ENCODE data around the gene SMPD3.
A peak's percentile ranks its signal among the peaks of the same experiment; 100 is the strongest.

SMPD3 gene

DNA sequence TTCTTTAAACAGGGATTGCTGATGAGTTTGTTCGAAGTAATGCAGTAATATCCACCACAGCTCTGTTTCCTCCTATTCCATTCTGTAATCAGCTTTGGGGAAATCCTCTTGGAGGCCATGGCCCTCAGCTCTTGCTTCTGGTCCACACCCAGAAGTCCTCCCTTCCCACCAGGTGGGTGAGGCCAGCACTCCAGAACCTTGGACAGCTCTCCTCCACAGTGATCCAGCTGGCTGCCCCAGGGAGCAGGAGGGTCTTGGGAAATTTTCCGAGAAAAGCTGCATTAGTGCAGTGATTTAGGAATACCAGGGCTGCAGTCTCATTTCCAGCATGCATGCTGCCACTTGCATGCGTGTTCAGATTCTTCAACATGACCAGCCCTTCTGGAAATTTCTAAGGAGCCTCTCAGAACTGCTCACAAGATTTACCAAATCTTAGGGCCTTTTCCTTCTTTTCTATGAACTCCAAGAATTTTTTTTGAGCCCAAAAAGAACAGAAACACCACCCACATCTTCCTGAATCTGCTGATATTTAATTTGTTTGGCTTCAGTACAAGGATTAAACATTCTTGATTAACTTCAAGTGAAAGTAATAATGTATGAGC, 4.2 kb downstream of the SMPD3 start:
- DNase-seq (ENCODE audit: extremely low read depth, insufficient read length) = no peak
- H3K27me3 ChIP-seq (replicated peaks; ENCODE audit: control insufficient read depth, insufficient read depth, low read length) = no peaks in the 10 kb centered on the region; the same call in 1 of the 2 replicates
- no peaks in the 10 kb centered on the region for H3K36me3 ChIP-seq (ENCODE audit: control insufficient read depth, insufficient read depth, low read length)
- TF ChIP-seq, protein P1, sequence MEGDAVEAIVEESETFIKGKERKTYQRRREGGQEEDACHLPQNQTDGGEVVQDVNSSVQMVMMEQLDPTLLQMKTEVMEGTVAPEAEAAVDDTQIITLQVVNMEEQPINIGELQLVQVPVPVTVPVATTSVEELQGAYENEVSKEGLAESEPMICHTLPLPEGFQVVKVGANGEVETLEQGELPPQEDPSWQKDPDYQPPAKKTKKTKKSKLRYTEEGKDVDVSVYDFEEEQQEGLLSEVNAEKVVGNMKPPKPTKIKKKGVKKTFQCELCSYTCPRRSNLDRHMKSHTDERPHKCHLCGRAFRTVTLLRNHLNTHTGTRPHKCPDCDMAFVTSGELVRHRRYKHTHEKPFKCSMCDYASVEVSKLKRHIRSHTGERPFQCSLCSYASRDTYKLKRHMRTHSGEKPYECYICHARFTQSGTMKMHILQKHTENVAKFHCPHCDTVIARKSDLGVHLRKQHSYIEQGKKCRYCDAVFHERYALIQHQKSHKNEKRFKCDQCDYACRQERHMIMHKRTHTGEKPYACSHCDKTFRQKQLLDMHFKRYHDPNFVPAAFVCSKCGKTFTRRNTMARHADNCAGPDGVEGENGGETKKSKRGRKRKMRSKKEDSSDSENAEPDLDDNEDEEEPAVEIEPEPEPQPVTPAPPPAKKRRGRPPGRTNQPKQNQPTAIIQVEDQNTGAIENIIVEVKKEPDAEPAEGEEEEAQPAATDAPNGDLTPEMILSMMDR (IDR thresholded peaks at IDR 0.05; ENCODE audit: insufficient read depth, low read length, poor library complexity, severe bottlenecking) = no peak
- H3K4me3 ChIP-seq (replicated peaks; ENCODE audit: low read depth, low read length) = no peak overlapping the region

DNA sequence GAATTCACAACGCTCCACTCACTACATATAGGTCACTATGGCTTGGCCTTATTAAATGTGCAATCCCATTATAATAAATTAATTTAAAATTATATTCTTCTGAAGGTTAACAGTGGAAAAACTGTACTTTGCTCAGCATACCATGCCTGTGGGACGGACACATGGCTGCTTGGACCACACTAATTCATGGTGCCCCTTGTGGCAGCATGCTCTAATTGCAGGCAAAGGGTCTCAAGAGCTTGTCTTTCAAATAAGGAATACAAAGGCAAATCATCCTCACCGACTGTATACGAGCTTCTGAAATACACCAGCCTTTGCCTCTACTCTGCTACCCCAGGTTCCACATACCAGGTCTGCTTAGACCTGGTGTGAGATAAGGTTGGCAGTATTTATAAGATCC, 11.7 kb downstream of the SMPD3 start:
- TF ChIP-seq, protein P1 (IDR thresholded peaks at IDR 0.05; ENCODE audit: insufficient read depth, low read length, poor library complexity, severe bottlenecking) = peak; percentile 38
- H3K27me3 ChIP-seq (replicated peaks; ENCODE audit: control insufficient read depth, insufficient read depth, low read length) = no peaks in the 10 kb centered on the region; the same call in 1 of the 2 replicates
- no peak overlapping the region for H3K4me3 ChIP-seq (replicated peaks; ENCODE audit: low read depth, low read length)
- H3K36me3 ChIP-seq (ENCODE audit: control insufficient read depth, insufficient read depth, low read length) = no peaks in the 10 kb centered on the region
- DNase-seq (ENCODE audit: extremely low read depth, insufficient read length) = no peak

DNA sequence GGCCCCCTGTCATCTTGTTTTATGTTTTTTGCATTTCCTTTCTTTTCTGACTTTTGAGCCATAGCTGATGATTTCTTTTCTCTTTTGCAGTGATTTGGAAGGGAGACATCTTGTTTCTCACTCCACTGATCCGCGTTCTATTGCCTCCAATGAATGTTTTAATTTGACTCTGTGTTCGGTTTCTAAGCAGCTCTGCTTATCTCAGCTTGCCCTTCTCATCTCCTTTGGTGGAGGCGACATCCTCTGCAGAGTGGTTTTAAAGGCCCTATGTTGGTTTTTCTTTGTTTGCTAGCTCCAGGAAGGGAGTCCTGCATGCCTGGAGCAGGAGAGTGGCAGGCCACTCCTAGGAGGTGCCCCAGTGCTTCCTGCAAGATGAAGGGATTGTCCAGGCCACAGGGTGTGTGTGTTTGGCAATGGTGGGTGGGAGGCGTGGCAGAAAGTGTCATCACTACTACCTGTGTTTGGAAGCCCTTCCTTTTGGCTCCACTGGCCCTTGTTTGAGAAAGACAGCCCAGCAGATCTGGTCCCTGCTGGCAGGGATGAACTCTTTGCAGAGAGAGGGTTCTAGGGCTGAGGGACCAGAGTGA, 13.6 kb downstream of the SMPD3 start:
- Histone ChIP-seq H3K36me3 (ENCODE audit: control insufficient read depth, insufficient read depth, low read length) (no peaks in the 10 kb centered on the region), H3K27me3 (replicated peaks; ENCODE audit: control insufficient read depth, insufficient read depth, low read length) (no peaks in the 10 kb centered on the region), H3K4me3 (replicated peaks; ENCODE audit: low read depth, low read length) (no peak overlapping the region)
- no peak for DNase-seq (ENCODE audit: extremely low read depth, insufficient read length)
- TF ChIP-seq, protein P1 (IDR thresholded peaks at IDR 0.05; ENCODE audit: insufficient read depth, low read length, poor library complexity, severe bottlenecking) = no peak

DNA sequence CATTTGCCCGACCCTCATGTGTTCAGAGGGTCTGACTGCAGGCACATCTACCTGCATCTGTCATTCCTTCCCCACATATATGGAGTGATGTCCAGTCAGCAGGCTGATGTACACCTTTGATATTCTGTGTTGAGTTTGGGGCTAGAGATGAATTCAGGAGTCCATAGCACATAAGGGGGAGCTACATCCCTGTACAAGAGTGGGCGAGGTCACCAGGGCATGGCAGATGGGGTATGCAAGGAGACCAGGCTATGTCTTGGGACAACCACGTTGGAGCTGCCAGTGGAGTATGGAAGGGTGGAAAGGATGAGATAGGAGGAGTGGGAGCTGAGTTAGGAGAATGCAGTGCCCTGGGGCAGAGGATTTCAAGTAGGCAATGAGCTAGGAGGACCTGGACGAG, 15.0 kb downstream of the SMPD3 start:
- Histone ChIP-seq H3K36me3 (ENCODE audit: control insufficient read depth, insufficient read depth, low read length) (no peaks in the 10 kb centered on the region), H3K4me3 (replicated peaks; ENCODE audit: low read depth, low read length) (no peak overlapping the region), H3K27me3 (replicated peaks; ENCODE audit: control insufficient read depth, insufficient read depth, low read length) (no peaks in the 10 kb centered on the region)
- TF ChIP-seq, protein P1 (IDR thresholded peaks at IDR 0.05; ENCODE audit: insufficient read depth, low read length, poor library complexity, severe bottlenecking) = no peak
- no peak for DNase-seq (ENCODE audit: extremely low read depth, insufficient read length)

DNA sequence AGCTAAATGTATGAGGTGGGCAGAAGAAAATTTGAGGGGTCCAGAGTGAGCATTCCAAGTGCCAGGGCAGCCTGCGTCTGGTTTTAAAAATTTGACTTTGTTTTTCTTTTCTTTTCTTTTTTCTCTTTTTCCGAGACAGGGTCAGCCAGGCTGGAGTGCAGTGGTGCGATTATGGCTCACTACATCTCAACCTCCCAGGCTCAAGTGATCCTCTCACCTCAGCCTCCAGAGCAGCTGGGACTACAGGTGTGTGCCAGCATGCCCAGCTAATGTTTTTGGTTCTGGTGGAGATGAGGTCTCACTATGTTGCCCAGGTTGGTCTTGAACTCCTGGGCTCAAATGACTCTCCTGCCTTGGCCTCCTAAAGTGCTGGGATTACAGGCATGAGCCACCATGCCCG, 15.6 kb downstream of the SMPD3 start:
- no peak for DNase-seq (ENCODE audit: extremely low read depth, insufficient read length)
- Histone ChIP-seq H3K4me3 (replicated peaks; ENCODE audit: low read depth, low read length) (no peak overlapping the region), H3K27me3 (replicated peaks; ENCODE audit: control insufficient read depth, insufficient read depth, low read length) (no peaks in the 10 kb centered on the region), H3K36me3 (ENCODE audit: control insufficient read depth, insufficient read depth, low read length) (no peaks in the 10 kb centered on the region)
- TF ChIP-seq, protein P1 (IDR thresholded peaks at IDR 0.05; ENCODE audit: insufficient read depth, low read length, poor library complexity, severe bottlenecking) = no peak

Measured in GM06990 (cell line).